HEK293 (cell line): Measurements from ENCODE around the gene MAPK11.

ENCODE experiments used
- CTCF ChIA-PET: fragments of 350-600 bp; formaldehyde crosslinking; extraction: SDS; loops from one replicate; lab custom pipeline; 2021; ENCODE audit warnings: antibody characterized with exemption; lab: Yijun Ruan, JAX
- POLR2A ChIA-PET: fragments of 300-600 bp; formaldehyde crosslinking; extraction: SDS; loops from one replicate; lab custom pipeline; 2020; ENCODE audit warnings: antibody characterized with exemption, inconsistent platforms; lab: Yijun Ruan, JAX
- H3K27ac ChIP-seq: fragments of 200-500 bp; sonication (Bioruptor generic); 2 replicates; pipeline ENCODE4 v1.5.1; 2014; ENCODE audit warnings: low read depth, low read length, control low read depth, inconsistent platforms; ENCODE audit errors: extremely low read depth
- H3K36me3 ChIP-seq, 2 experiments: fragments of 200-500 bp in 1 of 2; sonication (Bioruptor generic) in 1 of 2; 1 replicate in 1 of 2; 2 replicates in 1 of 2; pipeline ENCODE4 v1.5.1; 2014 to 2017; ENCODE audit warnings: inconsistent platforms in 2 of 2, low read length in 2 of 2; ENCODE audit not compliant: control insufficient read depth in 2 of 2, insufficient read depth in 1 of 2
- H3K4me1 ChIP-seq: fragments of 200-500 bp; sonication (Bioruptor generic); 2 replicates; pipeline ENCODE4 v1.5.1; 2014; ENCODE audit warnings: mild to moderate bottlenecking, low read length, inconsistent platforms; ENCODE audit not compliant: control insufficient read depth, insufficient read depth
- H3K4me3 ChIP-seq: 2 replicates; pipeline ENCODE4 v1.5.1; 2011; ENCODE audit warnings: low read depth, mild to moderate bottlenecking, control low read depth, low read length, moderate library complexity
- H3K9me3 ChIP-seq: fragments of 200-500 bp; sonication (Bioruptor generic); 2 replicates; pipeline ENCODE4 v1.5.1; 2014; ENCODE audit warnings: low read depth, low read length, inconsistent platforms; ENCODE audit not compliant: control insufficient read depth, insufficient read depth
- GLI2 ChIP-seq: fragments of 450-650 bp; formaldehyde crosslinking; IDR thresholded peaks from 2 replicates; pipeline ENCODE4; 2017; ENCODE audit warnings: missing biosample characterization, missing genetic modification characterization, low read depth, borderline replicate concordance
- GLIS2 ChIP-seq: fragments of 450-650 bp; formaldehyde crosslinking; IDR thresholded peaks from 2 replicates; pipeline ENCODE4 v1.5.1; 2016; ENCODE audit warnings: missing biosample characterization, missing genetic modification characterization
- HIC1 ChIP-seq: fragments of 450-650 bp; formaldehyde crosslinking; IDR thresholded peaks from 2 replicates; pipeline ENCODE4 v1.5.1; 2016; ENCODE audit warnings: missing biosample characterization, missing genetic modification characterization
- INSM2 ChIP-seq: fragments of 450-650 bp; formaldehyde crosslinking; IDR thresholded peaks from 2 replicates; pipeline ENCODE4 v1.5.1; 2016; ENCODE audit warnings: missing biosample characterization, missing genetic modification characterization
- PATZ1 ChIP-seq: fragments of 450-650 bp; formaldehyde crosslinking; IDR thresholded peaks from 2 replicates; pipeline ENCODE4 v1.5.1; 2016; ENCODE audit warnings: missing biosample characterization, missing genetic modification characterization
- PRDM6 ChIP-seq: fragments of 450-650 bp; formaldehyde crosslinking; IDR thresholded peaks from 2 replicates; pipeline ENCODE4 v1.5.1; 2017; ENCODE audit warnings: missing biosample characterization, missing genetic modification characterization
- SP7 ChIP-seq: fragments of 450-650 bp; formaldehyde crosslinking; IDR thresholded peaks from 2 replicates; pipeline ENCODE4 v1.5.1; 2016; ENCODE audit warnings: missing biosample characterization, missing genetic modification characterization
- YY2 ChIP-seq: fragments of 450-650 bp; formaldehyde crosslinking; IDR thresholded peaks from 2 replicates; pipeline ENCODE4 v1.5.1; 2016; ENCODE audit warnings: missing biosample characterization, missing genetic modification characterization
- ZFHX2 ChIP-seq: fragments of 450-650 bp; formaldehyde crosslinking; conservative IDR thresholded peaks from 2 replicates; pipeline ENCODE4 v1.5.1; 2016; ENCODE audit warnings: missing biosample characterization, missing genetic modification characterization
- ZIC2 ChIP-seq: fragments of 450-650 bp; formaldehyde crosslinking; IDR thresholded peaks from 2 replicates; pipeline ENCODE4 v1.5.1; 2016; ENCODE audit warnings: missing biosample characterization, missing genetic modification characterization
- ZNF10 ChIP-seq: fragments of 450-650 bp; formaldehyde crosslinking; IDR thresholded peaks from 2 replicates; pipeline ENCODE4 v1.5.1; 2017; ENCODE audit warnings: missing biosample characterization, missing genetic modification characterization
- ZNF148 ChIP-seq: fragments of 450-650 bp; formaldehyde crosslinking; IDR thresholded peaks from 2 replicates; pipeline ENCODE4 v1.5.0; 2017; ENCODE audit warnings: missing biosample characterization, missing genetic modification characterization, borderline replicate concordance
- ZNF155 ChIP-seq: fragments of 450-650 bp; formaldehyde crosslinking; IDR thresholded peaks from 2 replicates; pipeline ENCODE4 v1.5.1; 2016; ENCODE audit warnings: missing biosample characterization, missing genetic modification characterization
- ZNF223 ChIP-seq: fragments of 450-650 bp; formaldehyde crosslinking; IDR thresholded peaks from 2 replicates; pipeline ENCODE4 v1.5.1; 2016; ENCODE audit warnings: missing biosample characterization, missing genetic modification characterization
- ZNF239 ChIP-seq: fragments of 450-650 bp; formaldehyde crosslinking; IDR thresholded peaks from 2 replicates; pipeline ENCODE4 v1.5.1; 2016; ENCODE audit warnings: missing biosample characterization, missing genetic modification characterization
- ZNF280C ChIP-seq: fragments of 450-650 bp; formaldehyde crosslinking; IDR thresholded peaks from 2 replicates; pipeline ENCODE4 v1.5.1; 2016; ENCODE audit warnings: missing biosample characterization, missing genetic modification characterization
- ZNF560 ChIP-seq: fragments of 450-650 bp; formaldehyde crosslinking; IDR thresholded peaks from 2 replicates; pipeline ENCODE4 v1.5.1; 2017; ENCODE audit warnings: missing biosample characterization, missing genetic modification characterization, borderline replicate concordance
- ZNF600 ChIP-seq: fragments of 450-650 bp; formaldehyde crosslinking; IDR thresholded peaks from 2 replicates; pipeline ENCODE4 v1.5.1; 2016; ENCODE audit warnings: missing biosample characterization, missing genetic modification characterization
- ZNF639 ChIP-seq: fragments of 450-650 bp; formaldehyde crosslinking; IDR thresholded peaks from 2 replicates; pipeline ENCODE4 v1.5.1; 2016; ENCODE audit warnings: missing biosample characterization, missing genetic modification characterization
- ZSCAN4 ChIP-seq: fragments of 450-650 bp; formaldehyde crosslinking; IDR thresholded peaks from 2 replicates; pipeline ENCODE4 v1.5.1; 2017; ENCODE audit warnings: missing biosample characterization, missing genetic modification characterization

MAPK11 gene

GRCh38 chr22:50312371-50312770 is 42.2 kb upstream of the MAPK11 start (continued):
- TF ChIP-seq ZNF155 (tag by site-specific recombination) (no peak), YY2 (no peak), ZSCAN4 (tag by site-specific recombination) (no peak), ZNF148 (tag by site-specific recombination) (no peak), ZNF10 (tag by site-specific recombination) (no peak), ZNF560 (no peak), INSM2 (tag by site-specific recombination) (no peak), ZNF639 (tag by site-specific recombination) (no peak), ZNF280C (no peak), GLI2 (tag by site-specific recombination) (no peak)
- TF ChIP-seq, all 188 proteins: peak for 0

- no peak overlapping the region for H3K27ac ChIP-seq
- H3K36me3 ChIP-seq = no peaks in the 10 kb centered on the region
- no peaks in the 10 kb centered on the region for H3K4me1 ChIP-seq
- POLR2A ChIA-PET = interaction anchor here (0.6 kb wide), 1 partner anchor 18 kb away, joined by 3 read pairs; no protein-coding TSS in a partner anchor
- CTCF ChIA-PET = interaction anchor here (0.5 to 0.7 kb wide), 2 partner anchors 10 to 39 kb away, joined by 4 to 6 read pairs; no protein-coding TSS in a partner anchor
- no peak overlapping the region for H3K4me3 ChIP-seq
- H3K9me3 ChIP-seq = no peaks in the 10 kb centered on the region
- TF ChIP-seq ZNF223 (tag by site-specific recombination) = peak; percentile 81; the same call in 1 of the 2 replicates
- no peak for TF ChIP-seq PRDM6 (tag by site-specific recombination)
- no peak for TF ChIP-seq ZNF600 (tag by site-specific recombination)
- TF ChIP-seq ZFHX2 (tag by site-specific recombination) = 0 out of 2 replicates have a peak, but pooled peaks have one; percentile 6
- TF ChIP-seq SP7 = no peak
- 0 out of 2 replicates have a peak, but pooled peaks have one; percentile 39 for TF ChIP-seq GLIS2 (tag by site-specific recombination)
- TF ChIP-seq ZNF239 (tag by site-specific recombination) = no peak
- 0 out of 2 replicates have a peak, but pooled peaks have one; percentile 28 for TF ChIP-seq HIC1 (tag by site-specific recombination)
- peak; percentile 78 for TF ChIP-seq ZIC2 (tag by site-specific recombination)
- no peak for TF ChIP-seq PATZ1 (tag by site-specific recombination)
Observed at GRCh38 chr22:50311606-50312351, 41.6 kb upstream of the MAPK11 start.
